HG02798 (cell line): Measurements from ENCODE around the gene FOXF1.

ENCODE experiments used
- ATAC-seq: cut with Tn5 transposase; IDR thresholded peaks from one replicate; pipeline ENCODE4 v1.9.1; 2021; ENCODE audit warnings: mild to moderate bottlenecking; ENCODE audit not compliant: unreplicated experiment, poor library complexity

The FOXF1 gene

GRCh38 chr16:86554599-86554916, 44.2 kb downstream of the FOXF1 start:
- ATAC-seq, result no peak

- peak; percentile 94 for ATAC-seq
Measured at GRCh38 chr16:86554917-86555703, 44.8 kb downstream of the FOXF1 start, which contains the start of gene MTHFSD. MTHFSD (minus strand) TSS chr16:86555235; CDS start chr16:86555184, 51 bp downstream.

GRCh38 chr16:86555704-86556075, 45.4 kb downstream of the FOXF1 start:
- ATAC-seq, result no peak

- no peak for ATAC-seq
Measured at GRCh38 chr16:86556576-86556975, 46.2 kb downstream of the FOXF1 start.

GRCh38 chr16:86557587-86557986, 47.3 kb downstream of the FOXF1 start:
- no peak for ATAC-seq

GRCh38 chr16:86558355-86559193, 48.2 kb downstream of the FOXF1 start:
- ATAC-seq, result no peak

- ATAC-seq, result no peak
Measured at GRCh38 chr16:86559802-86560305, 49.5 kb downstream of the FOXF1 start.

GRCh38 chr16:86562356-86562755, 52.0 kb downstream of the FOXF1 start:
- ATAC-seq, result no peak

GRCh38 chr16:86563469-86564345, 53.4 kb downstream of the FOXF1 start:
- ATAC-seq, result peak; percentile 82
